ENCODE measurements around the gene CHST8.
A peak's percentile ranks its signal among the peaks of the same experiment; 100 is the strongest.

CHST8 gene

GRCh38 chr19:33769208-33769607, 147.5 kb downstream of the CHST8 start:
- Histone ChIP-seq H3K27me3 (ENCODE audit: insufficient read depth, poor library complexity, severe bottlenecking) (no peaks in the 10 kb centered on the region), H3K27ac (replicated peaks) (no peak overlapping the region), H3K4me3 (replicated peaks; ENCODE audit: insufficient read depth, low read length) (no peak overlapping the region)
- DNase-seq (ENCODE audit: low read depth in 1 of 2, low spot score in 1 of 2): no peak
- TF ChIP-seq SPI1 (IDR thresholded peaks at IDR 0.05; ENCODE audit: borderline replicate concordance, low read depth) (no peak), REST (IDR thresholded peaks at IDR 0.05; ENCODE audit: insufficient replicate concordance, low read depth) (peak; percentile 24)

- Histone ChIP-seq H3K27me3 (ENCODE audit: insufficient read depth, poor library complexity, severe bottlenecking) (no peaks in the 10 kb centered on the region), H3K27ac (replicated peaks) (no peak overlapping the region), H3K4me3 (replicated peaks; ENCODE audit: insufficient read depth, low read length) (no peak overlapping the region)
- no peak for TF ChIP-seq GABPA (IDR thresholded peaks at IDR 0.05; ENCODE audit: low read depth)
- TF ChIP-seq SPI1 (IDR thresholded peaks at IDR 0.05; ENCODE audit: borderline replicate concordance, low read depth): no peak
- TF ChIP-seq POLR2AphosphoS5 (IDR thresholded peaks at IDR 0.05; ENCODE audit: low read depth): no peak
- no peak for TF ChIP-seq CTCF (IDR thresholded peaks at IDR 0.05; ENCODE audit: insufficient read depth, low read length)
- no peak for TF ChIP-seq REST (IDR thresholded peaks at IDR 0.05; ENCODE audit: insufficient replicate concordance, low read depth)
- DNase-seq (ENCODE audit: low read depth in 1 of 2, low spot score in 1 of 2): no peak
These were observed 148.4 kb downstream of the CHST8 start for GRCh38 chr19:33770107-33770506.

- Histone ChIP-seq H3K27me3 (ENCODE audit: insufficient read depth, poor library complexity, severe bottlenecking) (no peaks in the 10 kb centered on the region), H3K27ac (replicated peaks) (no peak overlapping the region), H3K4me3 (replicated peaks; ENCODE audit: insufficient read depth, low read length) (no peak overlapping the region)
- TF ChIP-seq CTCF (IDR thresholded peaks at IDR 0.05; ENCODE audit: insufficient read depth, low read length): peak; percentile 59
- TF ChIP-seq POLR2AphosphoS5 (IDR thresholded peaks at IDR 0.05; ENCODE audit: low read depth): no peak
- TF ChIP-seq REST (IDR thresholded peaks at IDR 0.05; ENCODE audit: insufficient replicate concordance, low read depth): no peak
- TF ChIP-seq GABPA (IDR thresholded peaks at IDR 0.05; ENCODE audit: low read depth): no peak
- TF ChIP-seq SPI1 (IDR thresholded peaks at IDR 0.05; ENCODE audit: borderline replicate concordance, low read depth): no peak
- peak; percentile 22 to 68 for DNase-seq (ENCODE audit: low read depth in 1 of 2, low spot score in 1 of 2)
These were observed 149.8 kb downstream of the CHST8 start for GRCh38 chr19:33771384-33772101.

Measured in HL-60 (cell line).